Measurements from ENCODE around the gene FAM50B. TPM values are rescaled to one million over a fixed set of nuclear protein-coding genes. Genes with fewer than 3 reads are reported as not detected.

The FAM50B gene
- total RNA-seq, 4 donors from 2014 or later: 8.5 to 15.7 (median 11.6) TPM

DNA sequence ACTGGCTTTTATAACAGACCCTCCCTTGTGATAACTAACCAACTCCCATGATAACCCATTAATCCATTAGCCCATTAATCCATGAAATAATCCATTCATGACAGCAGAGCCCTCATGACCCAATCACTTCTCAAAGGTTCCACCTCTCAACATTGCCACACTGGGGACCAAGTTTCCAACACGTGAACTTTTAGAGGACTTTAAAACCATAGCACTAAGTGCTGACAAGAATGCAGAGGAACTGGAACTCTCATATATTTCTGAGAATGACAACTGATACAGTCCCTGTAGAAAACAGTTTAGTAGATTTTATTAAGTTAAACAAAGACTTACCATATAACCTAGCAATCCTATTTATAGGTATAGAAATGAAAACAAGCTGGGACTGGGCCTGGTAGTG, 11.4 kb upstream of the FAM50B start:
- no peaks in the 10 kb centered on the region for H3K9me3 ChIP-seq
- H3K36me3 ChIP-seq: no peaks in the 10 kb centered on the region
- DNase-seq (ENCODE audit: low spot score in 2 of 2): no peak
- H3K4me3 ChIP-seq: no peak overlapping the region
- peaks cover 12% of the 10 kb centered on the region for H3K4me1 ChIP-seq
- 77% methylated on average over 1 of the region's 1 CpG for WGBS
- H3K27me3 ChIP-seq: no peaks in the 10 kb centered on the region
- no peak overlapping the region for H3K27ac ChIP-seq
- TF ChIP-seq EP300 (IDR thresholded peaks at IDR 0.05): no peak
- no peak for TF ChIP-seq POLR2AphosphoS5 (IDR thresholded peaks at IDR 0.05)
- no peak for TF ChIP-seq POLR2A (IDR thresholded peaks at IDR 0.05)
- TF ChIP-seq CTCF (IDR thresholded peaks at IDR 0.05): no peak

- no peaks in the 10 kb centered on the region for H3K36me3 ChIP-seq
- no peaks in the 10 kb centered on the region for H3K9me3 ChIP-seq
- peaks cover 12% of the 10 kb centered on the region for H3K4me1 ChIP-seq
- 89% methylated on average over 8 of the region's 8 CpGs for WGBS
- no peak overlapping the region for H3K27ac ChIP-seq
- no peaks in the 10 kb centered on the region for H3K27me3 ChIP-seq
- DNase-seq (ENCODE audit: low spot score in 2 of 2): no peak
- TF ChIP-seq POLR2AphosphoS5 (IDR thresholded peaks at IDR 0.05) (no peak), CTCF (IDR thresholded peaks at IDR 0.05) (no peak)
- H3K4me3 ChIP-seq: no peak overlapping the region
Observed at GRCh38 chr6:3838992-3839867, 9.9 kb upstream of the FAM50B start.

DNA sequence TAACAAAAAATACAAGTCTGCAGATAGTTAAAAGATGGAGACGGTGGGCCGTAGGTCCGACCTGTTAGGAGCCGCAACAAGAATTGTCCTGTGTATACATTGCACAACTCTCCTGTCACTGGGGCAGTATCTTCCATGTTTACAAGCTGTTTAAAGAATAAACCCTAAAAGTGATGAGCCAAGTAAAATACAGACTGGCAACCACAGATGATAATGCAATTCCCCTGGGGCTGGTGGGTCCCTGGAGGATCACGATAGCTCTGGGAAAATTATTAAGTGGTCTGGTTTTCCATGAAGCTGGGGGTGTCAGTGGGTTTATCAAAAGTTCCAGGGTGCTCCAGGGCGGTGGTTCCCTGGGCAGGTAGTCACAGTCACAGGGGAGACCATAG, 8.1 kb upstream of the FAM50B start:
- no peak for TF ChIP-seq EP300 (IDR thresholded peaks at IDR 0.05)
- no peak for TF ChIP-seq CTCF (IDR thresholded peaks at IDR 0.05)
- no peak for TF ChIP-seq POLR2A (IDR thresholded peaks at IDR 0.05)
- no peak for TF ChIP-seq POLR2AphosphoS5 (IDR thresholded peaks at IDR 0.05)
- H3K4me1 ChIP-seq: peaks cover 11% of the 10 kb centered on the region

GRCh38 chr6:3841711-3842565, 7.2 kb upstream of the FAM50B start:
- Histone ChIP-seq H3K27me3 (no peaks in the 10 kb centered on the region), H3K4me1 (peaks cover 9% of the 10 kb centered on the region), H3K27ac (no peak overlapping the region), H3K36me3 (no peaks in the 10 kb centered on the region), H3K4me3 (no peak overlapping the region), H3K9me3 (no peaks in the 10 kb centered on the region)
- DNase-seq (ENCODE audit: low spot score in 2 of 2): no peak
- 51% methylated on average over 9 of the region's 9 CpGs for WGBS
- TF ChIP-seq EP300 (IDR thresholded peaks at IDR 0.05): no peak
- TF ChIP-seq POLR2A (IDR thresholded peaks at IDR 0.05): no peak
- TF ChIP-seq CTCF (IDR thresholded peaks at IDR 0.05): no peak
- peak in 1 of 3 donors; percentile 23 for TF ChIP-seq POLR2AphosphoS5 (IDR thresholded peaks at IDR 0.05)

More for the DNA sequence above, 8.1 kb upstream of the FAM50B start:
- H3K36me3 ChIP-seq: no peaks in the 10 kb centered on the region
- no peak for DNase-seq (ENCODE audit: low spot score in 2 of 2)
- WGBS: 80% methylated on average over 6 of the region's 6 CpGs
- H3K4me3 ChIP-seq: no peak overlapping the region
- no peaks in the 10 kb centered on the region for H3K27me3 ChIP-seq
- H3K9me3 ChIP-seq: no peaks in the 10 kb centered on the region
- H3K27ac ChIP-seq: no peak overlapping the region
